Activated CD8-positive, alpha-beta memory T cell treated with anti-CD3 and anti-CD28 coated beads for 48 hours (primary cell): ENCODE measurements around the gene SORCS2.

ENCODE experiments used
- DNase-seq, 3 experiments: peaks; one replicate each; pipeline ENCODE4 v3.0.0-alpha.2; 2020; ENCODE audit warnings: low read depth in 2 of 3, low spot score in 2 of 3

SORCS2 gene

DNA sequence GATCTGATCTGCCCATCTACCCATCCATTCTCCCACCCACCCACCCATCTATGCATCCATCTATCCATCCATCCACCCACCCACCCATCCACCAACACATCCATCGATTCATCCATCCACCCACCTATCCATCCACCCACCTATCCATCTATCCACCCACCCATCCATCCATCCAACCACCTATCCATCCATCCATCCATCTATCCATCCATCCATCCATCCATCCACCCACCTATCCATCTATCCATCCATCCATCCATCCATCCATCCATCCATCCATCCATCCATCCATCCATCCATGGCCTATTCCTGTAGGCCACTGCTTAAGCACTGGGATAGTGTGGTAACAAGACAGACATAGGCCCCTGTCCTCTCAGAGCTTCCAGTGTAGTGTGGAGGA lies 69.8 kb downstream of the SORCS2 start:
- DNase-seq: no peak

DNA sequence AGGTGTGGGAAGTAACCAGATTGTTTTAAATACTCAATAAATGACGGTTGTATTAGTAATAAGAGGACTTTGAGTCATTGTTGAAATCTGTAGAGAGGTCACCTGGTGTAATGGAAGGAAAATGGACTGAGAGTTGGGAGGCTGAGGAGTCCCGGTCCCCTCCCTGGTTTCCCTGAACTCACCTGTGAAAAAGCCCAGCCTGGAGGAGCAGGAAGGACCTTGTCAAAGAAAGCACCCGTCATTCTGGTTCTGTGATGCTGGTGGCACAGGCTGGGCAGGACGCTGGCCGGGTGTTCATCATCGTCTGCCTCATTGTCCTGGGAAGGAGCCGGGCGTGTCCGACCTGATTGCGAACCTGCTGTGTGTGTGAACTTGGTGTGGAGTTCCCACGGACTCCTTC lies 70.8 kb downstream of the SORCS2 start:
- no peak for DNase-seq

DNA sequence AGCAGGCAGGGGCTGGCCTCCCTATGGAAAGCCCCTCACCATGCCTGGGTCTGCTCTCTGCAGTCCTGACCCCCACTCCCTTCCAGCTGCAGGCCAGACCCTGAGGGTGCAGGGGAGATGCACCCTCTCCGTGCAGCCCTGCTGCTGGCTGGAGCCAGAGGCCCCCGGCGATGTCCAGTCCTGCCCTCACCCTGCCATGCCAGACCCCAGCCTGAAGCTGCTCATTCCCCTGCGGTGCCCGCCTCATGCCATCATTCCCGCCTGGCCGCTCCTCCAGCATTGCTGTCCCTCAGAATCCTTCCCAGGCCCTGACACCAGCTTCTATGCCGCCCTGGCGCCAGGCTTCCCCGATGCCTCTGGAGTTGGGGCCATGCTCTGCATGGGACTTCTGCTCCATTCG lies 72.4 kb downstream of the SORCS2 start:
- no peak for DNase-seq

DNA sequence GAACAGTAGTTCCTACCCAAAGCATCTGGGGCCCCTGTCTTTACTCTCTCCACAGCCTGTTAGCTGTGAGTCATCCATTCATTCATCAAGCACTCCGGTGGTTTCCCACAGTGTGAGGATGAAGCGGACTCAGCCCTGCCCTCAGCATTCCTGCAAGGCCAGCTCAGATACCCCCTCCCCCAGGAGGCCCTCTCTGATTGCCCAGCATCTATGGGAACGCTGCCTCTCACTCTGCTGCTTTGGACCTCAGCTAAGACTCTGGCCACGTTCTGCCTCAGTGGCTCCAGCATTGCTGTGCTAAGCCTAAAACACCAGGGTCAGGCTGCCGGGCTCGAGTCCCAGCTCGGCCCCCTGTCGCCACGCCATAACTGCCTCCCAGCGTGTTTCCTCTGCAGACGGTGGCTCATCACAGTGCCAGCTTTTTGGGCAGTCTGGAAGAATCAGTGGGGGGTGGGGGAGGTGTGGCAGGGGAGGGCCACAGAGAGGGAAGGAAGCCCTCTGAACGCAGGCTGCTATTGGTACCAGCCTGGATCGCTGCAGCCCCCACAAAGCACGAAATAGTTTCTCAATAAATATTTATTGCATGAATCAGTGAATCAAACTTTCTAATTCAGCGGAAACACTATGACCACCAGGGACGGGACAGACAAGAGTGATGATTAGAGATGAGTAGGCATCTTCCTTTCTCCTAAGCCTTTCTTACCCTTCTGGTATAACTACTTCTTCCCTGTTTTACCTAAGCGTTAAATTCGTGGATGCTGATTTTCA lies 74.4 kb downstream of the SORCS2 start:
- no peak for DNase-seq

DNA sequence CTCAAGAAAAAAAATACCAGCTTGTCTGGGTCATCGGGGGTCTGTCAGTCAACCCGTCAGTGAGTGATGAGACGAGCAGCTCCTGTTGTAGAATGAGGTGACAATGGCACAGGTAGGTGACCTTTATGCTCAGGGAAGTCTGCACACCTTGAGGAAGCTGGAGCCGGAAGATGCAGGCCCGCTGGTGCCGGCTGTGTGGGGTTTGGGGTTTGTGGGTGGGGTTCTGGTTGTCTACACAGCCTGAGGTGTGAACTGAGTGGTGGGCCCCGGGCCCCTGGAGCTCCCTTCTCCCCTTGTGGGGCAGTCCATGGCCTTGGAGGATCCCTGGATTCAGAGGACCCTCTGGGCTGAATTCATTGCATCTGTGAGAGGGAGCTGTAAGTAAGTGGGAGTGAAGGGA lies 75.5 kb downstream of the SORCS2 start:
- no peak for DNase-seq

DNA sequence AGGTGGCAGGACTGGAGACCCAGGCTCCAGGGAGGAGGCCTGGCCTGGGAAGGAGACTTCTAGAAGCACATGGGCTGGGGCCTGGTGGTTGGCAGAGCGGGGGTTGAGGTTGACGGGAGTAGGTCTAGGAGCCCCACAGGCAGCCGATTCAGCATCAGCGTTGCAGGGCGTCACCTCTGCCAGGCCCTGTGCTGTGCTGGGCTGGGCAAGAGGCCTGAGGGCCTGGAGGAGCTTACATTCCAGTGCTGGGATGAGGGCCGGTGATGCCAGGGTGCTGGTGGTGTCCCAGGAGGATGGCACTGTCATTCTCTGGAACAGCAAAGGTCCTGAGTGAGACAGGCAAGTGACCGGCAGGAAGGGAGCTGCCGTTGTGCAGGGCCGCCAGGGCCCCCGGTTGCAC lies 76.6 kb downstream of the SORCS2 start:
- no peak for DNase-seq

DNA sequence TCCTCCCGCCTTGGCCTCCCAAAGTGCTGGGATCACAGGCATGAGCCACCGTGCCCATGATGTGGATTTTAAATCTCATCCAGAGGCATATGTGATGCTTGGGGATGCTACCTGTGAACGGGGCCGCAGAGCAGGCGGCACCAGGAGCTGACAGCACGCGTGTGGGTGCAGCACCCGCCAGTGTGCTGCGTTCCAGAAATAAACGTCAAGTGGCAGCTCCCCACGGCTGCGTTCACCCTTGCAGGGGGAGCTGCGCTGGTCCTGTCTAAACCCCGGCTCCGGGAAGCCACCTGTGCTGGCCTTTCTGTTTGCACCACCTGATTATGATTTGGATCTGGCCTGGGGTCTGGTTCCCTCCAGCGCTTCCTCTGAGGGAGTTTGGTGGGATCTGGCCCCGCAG lies 77.8 kb downstream of the SORCS2 start:
- no peak for DNase-seq

DNA sequence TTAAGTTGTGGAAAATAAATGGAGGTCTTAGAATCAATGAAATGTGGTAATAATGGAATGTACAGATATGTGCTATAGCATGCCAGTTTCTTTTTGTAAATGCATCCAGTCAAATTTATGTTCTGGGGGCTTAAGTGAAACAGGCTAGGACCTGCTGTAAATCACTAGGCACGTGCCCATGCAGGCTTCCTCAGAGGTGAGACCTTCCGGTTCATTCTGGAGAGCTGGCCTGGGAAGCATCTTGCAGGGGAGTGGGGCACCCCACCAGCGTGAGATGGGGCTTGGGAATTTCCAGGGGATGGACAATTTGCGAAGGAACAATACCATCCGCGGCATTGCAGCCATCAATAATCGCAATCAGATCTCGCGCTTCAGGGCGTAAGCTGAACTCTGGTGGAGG lies 80.1 kb downstream of the SORCS2 start:
- DNase-seq: no peak

DNA sequence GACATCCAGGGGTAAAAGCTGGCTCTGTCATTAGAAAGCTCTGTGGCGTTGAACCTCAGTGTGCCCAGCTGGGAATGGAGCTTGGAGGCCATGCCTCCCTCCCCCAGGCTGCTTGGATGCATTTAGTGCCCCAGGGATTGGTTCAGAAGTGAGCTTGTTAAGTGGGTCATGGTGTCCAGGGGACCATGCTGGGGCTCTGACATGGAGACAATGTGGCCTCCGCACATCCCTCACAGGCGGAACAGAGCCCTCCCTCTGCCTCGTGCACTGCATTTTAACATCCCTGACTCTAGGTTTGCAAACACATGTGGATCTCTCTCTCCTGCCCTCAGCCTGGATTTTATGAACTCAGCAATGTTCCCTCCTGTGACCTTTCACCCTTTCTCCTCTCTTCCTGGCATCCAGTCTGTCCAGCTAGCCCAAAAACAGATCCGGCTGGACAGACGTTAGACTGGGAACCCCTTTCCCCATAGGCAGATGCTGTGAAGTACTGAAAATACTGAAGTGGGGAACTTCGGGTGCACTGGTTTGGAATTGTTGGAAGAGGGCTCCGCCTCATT lies 81.5 kb downstream of the SORCS2 start:
- no peak for DNase-seq

DNA sequence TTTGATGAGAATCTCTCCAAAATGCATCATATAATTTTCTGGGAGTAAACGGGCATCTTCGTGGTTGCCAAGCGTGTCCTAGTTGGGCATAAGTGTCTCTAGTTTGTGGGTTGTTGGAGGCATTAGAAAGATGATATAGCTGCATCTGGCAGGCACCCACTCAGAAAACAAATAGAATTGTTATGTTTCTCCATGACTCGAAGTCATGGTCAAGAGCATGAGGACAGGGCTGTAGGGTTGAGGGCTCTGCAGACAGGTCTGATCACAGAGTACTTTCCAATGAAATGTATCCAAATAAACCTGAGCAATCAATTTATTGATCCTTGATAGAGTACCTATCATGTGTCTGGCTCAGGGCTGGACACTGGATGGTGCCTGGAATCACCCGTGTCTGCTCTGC lies 82.7 kb downstream of the SORCS2 start:
- no peak for DNase-seq

DNA sequence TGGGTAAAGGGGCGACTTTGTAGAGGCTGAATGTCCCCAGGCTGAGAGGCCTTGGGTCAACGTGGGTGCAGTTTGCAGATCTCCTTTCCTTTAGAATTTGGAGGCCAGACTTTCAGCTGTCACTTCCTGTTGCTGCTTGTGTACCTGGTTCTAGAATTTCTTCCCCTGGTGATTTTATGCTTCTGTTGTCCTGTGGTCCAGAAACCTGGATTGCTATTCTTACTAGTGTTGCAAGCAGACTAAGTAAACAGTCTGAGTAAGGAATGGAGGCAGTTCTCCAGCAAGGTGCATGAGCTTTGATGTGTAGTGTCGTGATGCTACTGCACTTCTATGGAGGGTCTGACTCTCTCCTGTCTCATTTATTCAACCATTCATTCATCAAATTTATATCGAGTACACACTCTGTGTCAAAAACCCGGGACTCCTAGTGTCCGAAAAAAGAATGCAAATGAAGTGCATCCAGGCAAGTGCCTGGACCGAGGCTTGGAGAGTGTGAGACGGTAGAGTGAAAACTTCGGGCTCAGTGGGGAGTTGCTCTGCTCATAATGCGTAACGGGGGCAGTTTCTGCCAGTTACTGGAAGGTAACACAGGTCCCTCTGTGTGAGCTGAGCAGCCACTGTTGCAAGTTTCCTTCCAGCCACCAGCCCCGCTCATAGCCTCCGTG lies 83.3 kb downstream of the SORCS2 start:
- DNase-seq: no peak

DNA sequence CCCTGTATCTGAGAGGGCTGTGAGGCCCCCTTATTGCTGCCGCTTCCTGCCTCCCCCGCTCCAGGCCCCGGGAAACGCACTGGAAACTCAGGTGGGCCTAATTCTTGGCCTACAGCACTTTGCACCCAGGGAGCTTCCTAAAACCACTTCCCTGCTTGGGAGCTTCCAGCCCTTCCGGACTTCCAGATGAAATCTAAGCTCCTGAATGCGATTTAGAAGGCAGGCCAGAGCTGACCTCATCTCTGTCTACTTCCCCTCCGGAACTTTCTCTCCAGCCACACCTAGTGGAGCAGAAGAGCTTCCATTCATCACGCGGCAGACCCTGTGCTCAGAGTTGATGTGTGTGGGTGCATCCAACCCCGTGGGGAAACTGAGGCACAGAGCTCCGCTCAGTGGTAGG lies 84.2 kb downstream of the SORCS2 start:
- DNase-seq: no peak

DNA sequence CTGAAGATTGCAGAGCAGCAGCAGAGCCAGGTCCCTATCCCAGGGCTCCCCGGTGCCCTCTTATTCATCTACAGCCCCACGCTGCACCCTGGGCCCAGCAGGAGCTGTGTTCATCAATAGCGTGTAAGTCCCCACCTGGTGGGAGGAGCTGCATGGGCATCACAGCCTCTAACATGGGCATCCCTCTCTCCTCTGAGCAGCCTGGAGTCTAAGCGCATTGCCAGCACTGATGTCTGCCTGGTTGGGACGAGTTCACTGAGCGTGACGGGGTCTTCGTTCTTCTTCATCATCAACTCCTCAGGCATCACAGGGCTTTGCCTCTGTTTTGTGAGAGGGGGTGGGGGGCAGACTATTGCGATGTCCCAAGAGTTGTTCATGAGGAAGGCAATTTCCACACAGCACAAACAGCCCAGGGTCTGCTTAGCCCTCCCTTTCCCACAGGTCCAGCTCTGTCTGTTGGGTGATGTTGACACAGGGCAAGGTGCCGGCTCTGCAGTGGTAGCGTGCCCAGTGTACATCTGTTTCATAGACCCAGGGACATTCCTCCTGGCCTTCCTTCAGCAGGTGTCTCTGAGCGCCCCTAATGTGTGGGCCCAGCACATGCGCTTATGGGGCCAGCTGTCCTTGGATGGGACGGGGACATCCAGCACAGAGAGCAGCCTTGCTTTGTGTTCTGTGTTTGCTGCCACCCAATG lies 85.9 kb downstream of the SORCS2 start:
- DNase-seq: no peak

DNA sequence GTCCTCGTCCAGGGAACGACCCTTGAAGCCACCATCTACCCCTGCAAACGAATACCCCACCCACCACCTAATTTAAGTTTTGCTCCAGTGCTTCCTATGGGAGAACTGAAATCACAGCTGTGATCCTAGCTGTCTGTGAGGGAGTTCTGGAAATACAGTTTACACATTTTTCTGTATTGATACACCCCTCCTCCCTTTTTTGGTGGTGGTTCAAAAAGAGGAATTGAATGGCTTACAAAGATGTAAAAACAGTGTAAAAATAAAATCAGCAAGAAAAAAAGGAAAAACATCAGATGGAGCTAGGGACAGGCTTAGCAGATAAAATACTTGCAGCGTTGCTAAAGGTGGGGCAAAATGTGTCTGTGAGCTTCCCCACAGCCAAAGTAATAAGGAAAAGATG lies 86.6 kb downstream of the SORCS2 start:
- no peak for DNase-seq

DNA sequence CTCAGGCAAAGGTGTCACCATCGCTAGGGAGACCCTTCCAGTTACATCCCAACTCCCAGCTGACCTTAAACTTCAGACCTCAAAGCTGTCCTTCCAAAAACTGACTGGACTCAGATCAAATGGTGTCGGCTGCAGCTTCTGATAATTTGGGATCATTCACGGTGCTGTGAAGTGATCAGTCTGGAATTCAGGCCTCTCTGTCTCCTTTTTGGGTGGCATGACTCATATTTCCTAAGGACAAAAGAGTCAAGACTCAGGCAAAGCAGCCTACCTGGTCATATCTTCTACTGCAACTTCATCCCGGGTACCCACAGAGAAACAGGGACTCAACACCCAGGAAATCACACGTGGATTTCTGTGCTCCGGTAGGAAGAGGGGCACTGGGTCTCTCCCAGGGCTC lies 87.6 kb downstream of the SORCS2 start:
- no peak for DNase-seq

DNA sequence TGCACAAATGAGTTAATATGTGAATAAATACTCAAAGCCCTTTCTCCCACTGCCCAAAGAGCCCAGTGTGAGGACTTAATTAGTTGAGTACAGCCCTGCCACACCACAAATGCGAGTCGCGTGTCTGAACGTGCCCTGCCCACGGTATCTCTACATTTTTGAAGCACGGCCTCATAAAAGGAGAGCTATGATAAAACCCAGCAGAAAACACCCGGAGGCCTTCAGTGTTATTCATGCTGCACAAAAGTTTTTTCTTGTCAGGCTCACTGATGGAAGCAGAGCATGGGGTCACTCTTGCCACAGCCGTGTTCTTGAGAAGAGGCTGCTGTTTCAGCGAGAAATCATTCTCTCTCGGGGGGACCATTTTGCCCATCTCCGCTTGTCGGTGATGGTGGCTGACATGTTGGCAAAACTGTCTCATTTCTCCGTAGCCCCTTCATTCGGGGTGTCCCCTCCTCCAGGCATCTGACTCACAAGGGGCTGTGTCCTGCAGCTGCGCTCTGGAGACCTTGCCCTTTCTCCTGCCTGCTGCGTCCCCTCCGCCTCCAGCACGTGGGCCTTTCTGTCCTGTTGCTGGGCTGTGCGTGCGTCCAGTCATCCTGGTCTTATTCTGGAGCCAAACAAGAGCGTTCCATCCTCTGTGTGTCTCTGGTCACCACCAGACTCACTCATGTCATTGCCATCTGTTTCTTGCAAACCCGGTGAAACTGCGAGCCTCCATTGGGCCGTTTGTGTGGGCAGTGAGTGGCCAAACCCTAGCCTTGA lies 88.8 kb downstream of the SORCS2 start:
- no peak for DNase-seq

DNA sequence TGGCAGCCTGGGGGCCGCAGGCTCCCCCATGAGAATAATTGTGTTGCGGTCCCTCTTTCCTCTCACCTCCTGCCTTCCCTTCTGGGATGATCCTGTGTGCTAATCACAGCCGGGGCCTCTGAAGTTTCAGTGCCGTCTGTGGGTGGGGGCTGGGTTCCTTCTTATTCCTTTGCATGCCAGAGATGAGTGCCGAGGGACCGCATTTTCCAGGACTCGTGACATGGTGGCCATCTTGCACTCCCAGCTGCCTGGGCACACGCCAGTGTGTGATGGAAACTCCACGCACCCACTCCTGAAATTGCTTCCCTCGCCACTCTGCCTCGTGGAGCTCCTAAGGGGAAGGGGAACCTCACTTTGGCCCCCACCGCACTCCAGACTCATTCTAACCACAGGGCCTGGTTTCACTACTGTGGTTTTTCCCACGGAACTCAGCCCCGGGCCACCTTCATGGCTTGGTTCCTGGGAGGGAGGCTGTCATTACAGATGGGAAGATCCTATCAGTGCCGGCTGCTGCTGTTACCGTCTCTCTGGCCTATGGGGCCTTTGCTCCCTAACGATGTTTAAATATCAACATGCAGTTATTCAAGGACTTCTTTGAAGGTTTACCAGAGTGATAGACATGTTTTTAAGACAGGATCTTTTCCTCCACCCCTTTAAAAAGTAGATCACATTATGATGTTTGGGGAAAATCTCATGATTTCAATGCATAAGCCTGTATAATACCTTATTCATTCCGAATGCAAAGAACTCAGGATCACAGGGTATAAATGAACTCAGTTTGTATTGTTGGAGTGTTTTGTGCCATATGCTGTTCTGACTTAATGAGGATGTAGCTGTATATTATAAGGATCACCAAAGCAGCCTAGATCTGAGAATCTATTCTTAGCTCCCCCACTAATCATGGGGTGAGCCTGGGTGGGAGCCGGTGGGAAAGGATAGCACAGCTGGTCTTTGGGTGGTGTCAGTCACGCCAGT lies 89.6 kb downstream of the SORCS2 start:
- DNase-seq: no peak

DNA sequence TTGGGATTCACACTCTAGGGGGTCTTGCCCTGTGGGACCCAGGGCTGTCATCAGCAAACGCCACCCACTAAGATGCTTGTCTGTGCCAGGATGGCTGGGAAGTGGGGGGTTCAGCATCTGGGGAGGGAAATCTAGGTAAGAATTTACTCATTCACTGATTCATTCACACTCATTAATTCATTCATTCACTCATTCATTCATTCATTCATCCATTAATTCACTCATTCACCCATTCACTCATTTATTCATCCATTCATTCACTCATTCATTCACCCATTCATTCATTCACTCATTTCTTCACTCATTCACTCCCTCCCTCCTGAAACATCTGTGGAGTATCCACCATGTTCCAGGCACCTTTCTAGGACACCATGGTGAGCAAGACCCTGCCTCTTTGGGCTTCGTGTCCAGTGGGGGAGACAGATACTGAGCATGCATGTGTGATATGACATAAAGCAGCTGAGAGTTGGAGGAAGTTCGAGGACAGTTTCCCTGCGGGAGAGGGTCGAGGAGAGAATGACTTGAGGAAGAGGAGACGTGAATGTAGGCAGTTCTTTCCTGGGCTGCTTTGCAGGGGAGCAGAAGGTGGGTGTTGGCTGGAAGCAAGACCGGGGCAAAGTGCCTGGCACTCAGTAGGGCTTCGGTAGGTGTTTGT lies 90.6 kb downstream of the SORCS2 start:
- DNase-seq: no peak

DNA sequence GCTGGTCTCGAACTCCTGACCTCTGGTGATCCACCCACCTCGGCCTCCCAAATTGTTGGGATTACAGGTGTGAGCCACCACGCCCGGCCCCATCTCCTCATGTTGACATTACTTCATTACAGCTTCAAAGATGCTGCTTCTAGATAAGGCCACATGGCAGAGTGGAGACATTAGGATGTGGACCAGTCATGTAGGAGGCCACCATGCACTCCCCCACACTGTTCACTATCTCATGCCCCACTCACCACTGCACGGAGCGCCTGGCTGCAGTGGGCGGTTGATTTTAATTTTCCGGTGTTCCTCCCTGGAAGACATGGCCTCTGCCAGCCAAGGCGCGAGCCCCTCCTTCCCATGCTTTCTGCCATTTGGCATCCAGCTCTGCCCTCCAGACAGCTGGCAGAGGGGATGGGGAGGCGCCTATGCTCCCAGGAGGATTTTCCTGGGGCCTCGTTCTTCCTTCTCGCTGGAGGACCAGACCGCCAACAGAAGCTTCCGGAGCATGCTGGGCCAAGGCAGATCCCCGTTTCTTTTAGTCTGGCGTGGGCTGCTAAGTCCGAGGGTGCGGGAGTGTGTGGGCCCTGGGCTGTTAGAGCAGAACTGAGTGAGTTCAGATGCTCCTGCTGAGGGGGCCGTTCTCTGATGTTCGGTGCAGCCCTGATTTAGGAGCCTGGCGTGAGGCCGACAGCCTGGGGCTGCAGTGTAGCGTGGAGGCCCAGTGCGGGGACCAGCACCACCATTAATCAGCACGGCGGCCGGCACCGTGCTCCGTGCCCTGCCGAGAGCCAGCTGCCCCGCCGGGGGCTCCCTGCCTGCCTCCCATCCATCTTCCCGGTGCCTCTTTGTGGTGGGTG lies 93.1 kb downstream of the SORCS2 start:
- DNase-seq: no peak
